HepG2 (cell line): ENCODE data around the gene RAB5B. TPM values are rescaled to one million over a fixed set of nuclear protein-coding genes. Genes with fewer than 3 reads are reported as not detected.

Source experiments
- ATAC-seq: fragments of 200-7000 bp; cut with Tn5 transposase; 3 replicates; pipeline ENCODE4 v1.9.1; 2020; ENCODE audit warnings: mild to moderate bottlenecking, moderate library complexity
- BruUV-seq: library from RNA; stranded (reverse); fragments of 400-500 nt; replicated peaks from 2 replicates; lab custom pipeline; 2021; lab: Mats Ljungman, UMichigan
- CTCF ChIA-PET: fragments of 300-600 bp; formaldehyde crosslinking; extraction: SDS; loops from one replicate; lab custom pipeline; 2021; ENCODE audit warnings: low total read pairs, inconsistent platforms, low intra/inter-chr PET ratio; lab: Yijun Ruan, JAX
- POLR2A ChIA-PET: fragments of 350-600 bp; sonication (Branson Sonifier 250); formaldehyde crosslinking; loops from one replicate; lab custom pipeline; 2020; ENCODE audit warnings: antibody characterized with exemption, inconsistent platforms; lab: Yijun Ruan, JAX
- DNase-seq: peaks from one replicate; pipeline ENCODE4 v3.0.0-alpha.2; 2015; ENCODE audit warnings: low spot score
- FAIRE-seq: peaks from 3 replicates; lab custom pipeline; 2011; peaks lifted over from hg19 to GRCh38; lab: Jason Lieb, UNC
- H2AFZ ChIP-seq: one replicate; pipeline ENCODE4 v1.6.1; 2011; ENCODE audit warnings: low read length, inconsistent platforms
- H3K27ac ChIP-seq: fragments of 300-600 bp; 3 replicates; pipeline ENCODE4 v1.8.0; 2011; ENCODE audit warnings: mixed run types, mild to moderate bottlenecking, mixed read lengths, low read length, inconsistent platforms; ENCODE audit not compliant: insufficient read depth; ENCODE audit errors: extremely low read length
- H3K27me3 ChIP-seq, 2 experiments: fragments of 200-600 bp in 1 of 2; 2 replicates in 1 of 2; 3 replicates in 1 of 2; pipeline versions ENCODE4 v1.6.0 to v1.8.0; 2011; ENCODE audit warnings: low read length in 2 of 2, mild to moderate bottlenecking in 2 of 2, moderate library complexity in 2 of 2, inconsistent platforms in 1 of 2; ENCODE audit not compliant: insufficient read depth in 2 of 2, control insufficient read depth in 1 of 2
- H3K36me3 ChIP-seq, 2 experiments: fragments of 200-600 bp in 1 of 2; replicated peaks in 1 of 2; 2 replicates in 1 of 2; 3 replicates in 1 of 2; pipeline versions ENCODE4 v1.5.1 to v1.8.0; 2011; ENCODE audit warnings: low read length in 2 of 2, inconsistent platforms in 1 of 2; ENCODE audit not compliant: insufficient read depth in 2 of 2, control insufficient read depth in 1 of 2
- H3K4me1 ChIP-seq: 2 replicates; pipeline ENCODE4 v1.5.1; 2012; ENCODE audit warnings: low read length, inconsistent platforms; ENCODE audit not compliant: insufficient read depth
- H3K4me2 ChIP-seq: 2 replicates; pipeline ENCODE4 v1.6.0; 2011; ENCODE audit warnings: low read depth, low read length, inconsistent platforms
- H3K4me3 ChIP-seq, 3 experiments: fragments of 200-600 bp in 1 of 3; sonication (generic), shearing (Covaris generic) in 1 of 3; replicated peaks in 1 of 3; 2 replicates each; pipeline ENCODE4 v1.5.1; 2011 to 2016; ENCODE audit warnings: low read length in 3 of 3, inconsistent platforms in 2 of 3, low read depth in 2 of 3, mild to moderate bottlenecking in 2 of 3, control low read depth in 1 of 3, mixed read lengths in 1 of 3; ENCODE audit not compliant: insufficient read depth in 1 of 3
- H3K79me2 ChIP-seq: one replicate; pipeline ENCODE4 v1.6.1; 2011; ENCODE audit warnings: low read length, inconsistent platforms; ENCODE audit not compliant: insufficient read depth
- H3K9ac ChIP-seq: 2 replicates; pipeline ENCODE4 v1.6.0; 2011; ENCODE audit warnings: mild to moderate bottlenecking, low read depth, low read length, inconsistent platforms; ENCODE audit not compliant: insufficient read depth
- H3K9me3 ChIP-seq: 2 replicates; pipeline ENCODE4 v1.5.1; 2012; ENCODE audit warnings: mild to moderate bottlenecking, low read length
- H4K20me1 ChIP-seq: 2 replicates; pipeline ENCODE4 v1.6.0; 2011; ENCODE audit warnings: inconsistent platforms, mild to moderate bottlenecking, low read length, moderate library complexity; ENCODE audit not compliant: insufficient read depth
- HIVEP1 ChIP-seq: sonication (generic); formaldehyde crosslinking; IDR thresholded peaks from 2 replicates; pipeline ENCODE4 v1.4.0; 2020; ENCODE audit warnings: mild to moderate bottlenecking, missing genetic modification reagents
- NR2C2 ChIP-seq: sonication (generic); formaldehyde crosslinking; IDR thresholded peaks from 2 replicates; pipeline ENCODE4 v1.4.0; 2020; ENCODE audit warnings: missing genetic modification reagents, mild to moderate bottlenecking, moderate library complexity, borderline replicate concordance
- NR2F1 ChIP-seq, 2 experiments: fragments of 450-650 bp in 1 of 2; formaldehyde crosslinking in 1 of 2; IDR thresholded peaks; 2 replicates each; pipeline versions ENCODE4 v1.5.0 to v1.6.1; 2016 to 2020; ENCODE audit warnings: mild to moderate bottlenecking in 1 of 2, missing compliant biosample characterization in 1 of 2, missing genetic modification reagents in 1 of 2, moderate library complexity in 1 of 2
- NR2F6 ChIP-seq, 2 experiments: IDR thresholded peaks; 2 replicates each; pipeline ENCODE4 v1.6.1; 2016; ENCODE audit warnings: antibody characterized with exemption in 1 of 2, mild to moderate bottlenecking in 1 of 2
- PAXIP1 ChIP-seq: sonication (generic); formaldehyde crosslinking; conservative IDR thresholded peaks from 2 replicates; pipeline ENCODE4 v1.4.0; 2020; ENCODE audit warnings: mild to moderate bottlenecking, missing genetic modification reagents, moderate library complexity
- PPARG ChIP-seq: conservative IDR thresholded peaks from 2 replicates; pipeline ENCODE4 v1.6.1; 2016; ENCODE audit warnings: missing biosample characterization, missing genetic modification reagents
- RARA ChIP-seq: IDR thresholded peaks from 2 replicates; pipeline ENCODE4 v1.6.1; 2016; ENCODE audit warnings: missing genetic modification reagents, missing compliant biosample characterization
- ZNF230 ChIP-seq: sonication (generic); formaldehyde crosslinking; IDR thresholded peaks from 2 replicates; pipeline ENCODE4 v1.4.0; 2020; ENCODE audit warnings: mild to moderate bottlenecking, missing genetic modification reagents
- ZNF281 ChIP-seq: sonication (generic); formaldehyde crosslinking; IDR thresholded peaks from 2 replicates; pipeline ENCODE4 v1.4.0; 2020; ENCODE audit warnings: missing genetic modification reagents, borderline replicate concordance
- ZNF709 ChIP-seq: sonication (generic); formaldehyde crosslinking; IDR thresholded peaks from 2 replicates; pipeline ENCODE4 v1.5.0; 2020; ENCODE audit warnings: mild to moderate bottlenecking, missing genetic modification reagents
- WGBS: methylation state at CpG from one replicate; pipeline ENCODE4 v1.1.6; 2017; ENCODE audit warnings: low lambda C conversion rate; 5-methylcytosine and 5-hydroxymethylcytosine counted together
- in situ Hi-C: cut with HindIII; loops from 2 replicates; pipeline ENCODE4 v1.10.0; 2017; ENCODE audit warnings: low pct_unique_long_range_greater_than_20kb; ENCODE audit not compliant: extremely low pct_ligation_motif_present
- intact Hi-C: fragments of 100-400 bp; cut with micrococcal nuclease; formaldehyde crosslinking; loops from one replicate; pipeline ENCODE4 v1.10.0; 2022; ENCODE audit not compliant: unreplicated experiment
- polyA plus RNA-seq, 8 experiments: library from polyadenylated mRNA; depleted of rRNA in 3 of 8; stranded (reverse) in 7 of 8; unstranded in 1 of 8; fragments of >200 nt; fragmentation: Illumina TruSeq in 4 of 8; extraction: Trizol in 4 of 8; gene quantifications; 2 replicates each; pipeline versions ENCODE4 v1.2.1 to v1.2.3, GENCODE V29; 2011 to 2016; ENCODE audit warnings: low read depth in 4 of 8, missing spikeins in 1 of 8, mixed read lengths in 1 of 8; ENCODE audit not compliant: insufficient read depth in 1 of 8
- total RNA-seq, 5 experiments: library from RNA; depleted of rRNA; stranded (reverse); fragments of >200 nt; fragmentation: Illumina TruSeq; extraction: Trizol; gene quantifications; 2 replicates each; pipeline ENCODE4 v1.2.3, GENCODE V29; 2016; ENCODE audit warnings: low read depth in 1 of 5

The RAB5B gene
- total and polyA plus RNA-seq, 2 of the 13 experiments (the other 11 are each of a cell fraction or from before 2014, with no cell fraction given), result 26.0 to 68.3 TPM

DNA sequence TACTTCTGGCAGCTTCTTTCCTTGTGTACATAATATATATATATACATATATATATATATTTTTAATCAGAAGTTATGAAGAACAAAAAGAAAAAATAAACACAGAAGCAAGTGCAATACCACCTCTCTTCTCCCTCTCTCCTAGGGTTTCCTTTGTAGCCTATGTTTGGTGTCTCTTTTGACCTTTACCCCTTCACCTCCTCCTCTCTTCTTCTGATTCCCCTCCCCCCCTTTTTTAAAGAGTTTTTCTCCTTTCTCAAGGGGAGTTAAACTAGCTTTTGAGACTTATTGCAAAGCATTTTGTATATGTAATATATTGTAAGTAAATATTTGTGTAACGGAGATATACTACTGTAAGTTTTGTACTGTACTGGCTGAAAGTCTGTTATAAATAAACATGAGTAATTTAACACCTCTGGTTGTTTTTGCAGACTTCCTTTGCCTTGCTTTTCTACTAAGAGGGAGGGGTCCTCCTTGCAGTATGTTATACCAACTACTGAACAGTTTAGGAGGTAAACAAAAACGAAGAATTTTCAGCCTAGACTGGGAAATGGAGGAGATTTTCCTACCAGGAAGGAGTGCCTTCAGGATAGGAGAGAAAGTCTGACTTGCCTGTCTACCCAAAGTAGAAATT lies 64.3 kb downstream of the RAB5B start:
- FAIRE-seq, result no peak

More for the DNA sequence above, 64.3 kb downstream of the RAB5B start:
- peaks cover 35% of the 10 kb centered on the region for H3K4me1 ChIP-seq
- WGBS, result 33% methylated on average over 2 of the region's 2 CpGs
- no TSS peak for BruUV-seq
- no peak overlapping the region for H2AFZ ChIP-seq
- POLR2A ChIA-PET, result interaction anchor here (3.4 kb wide), 1 partner anchor 42 kb away, joined by 26 read pairs; the partner anchor contains the start of gene SUOX
- peaks cover 0 to 15% of the 10 kb centered on the region in 2 experiments; a peak in 3 of 5 replicates for H3K36me3 ChIP-seq
- no peak overlapping the region for H3K4me3 ChIP-seq
- H3K27me3 ChIP-seq, result no peaks in the 10 kb centered on the region
- DNase-seq, result no peak
- intact Hi-C loops, result loop anchor here (5.0 kb wide), 1 partner anchor 301 kb away; no protein-coding TSS in a partner anchor
- no peaks in the 10 kb centered on the region for H3K9me3 ChIP-seq
- no peak overlapping the region; the same call in 1 of the 2 replicates for H3K9ac ChIP-seq
- in situ Hi-C loops, result loop anchor here (10.0 kb wide), 1 partner anchor 63 kb away; the partner anchor contains the start of gene RAB5B
- peaks cover 13% of the 10 kb centered on the region for H3K79me2 ChIP-seq
- TF ChIP-seq ZNF281 (CRISPR knock-in tag) (peak; percentile 81), PAXIP1 (CRISPR knock-in tag) (peak; percentile 48), NR2F6 (IDR thresholded peaks at IDR 0.05) (peak; percentile 73), NR2F6 (CRISPR knock-in tag; IDR thresholded peaks at IDR 0.05) (peak; percentile 56; the same call in 1 of the 2 replicates), ZNF230 (CRISPR knock-in tag) (no peak), NR2C2 (CRISPR knock-in tag) (peak; percentile 70), RARA (CRISPR knock-in tag) (0 out of 2 replicates have a peak, but pooled peaks have one; percentile 5), HIVEP1 (CRISPR knock-in tag) (no peak), PPARG (0 out of 2 replicates have a peak, but pooled peaks have one; percentile 17), NR2F1 (CRISPR knock-in tag; IDR thresholded peaks at IDR 0.05) (0 out of 4 replicates have a peak, but pooled peaks of 1 of the 2 experiments have one; percentile 41), ZNF709 (CRISPR knock-in tag) (0 out of 2 replicates have a peak, but pooled peaks have one; percentile 46)
- CTCF ChIA-PET, result no interaction called here
- ATAC-seq, result no peak
- H3K27ac ChIP-seq, result peak overlapping the region; percentile 39
- 0 out of 2 replicates have a peak overlapping the region, but pooled peaks have one; percentile 9 for H3K4me2 ChIP-seq
- H4K20me1 ChIP-seq, result peaks cover 4% of the 10 kb centered on the region; the same call in 1 of the 2 replicates
